HG03196 (cell line): ENCODE results near the gene MAGEF1.

Experiments used
- ATAC-seq: cut with Tn5 transposase; IDR thresholded peaks from one replicate; pipeline ENCODE4 v1.9.1; 2021; ENCODE audit not compliant: unreplicated experiment

MAGEF1 gene

DNA sequence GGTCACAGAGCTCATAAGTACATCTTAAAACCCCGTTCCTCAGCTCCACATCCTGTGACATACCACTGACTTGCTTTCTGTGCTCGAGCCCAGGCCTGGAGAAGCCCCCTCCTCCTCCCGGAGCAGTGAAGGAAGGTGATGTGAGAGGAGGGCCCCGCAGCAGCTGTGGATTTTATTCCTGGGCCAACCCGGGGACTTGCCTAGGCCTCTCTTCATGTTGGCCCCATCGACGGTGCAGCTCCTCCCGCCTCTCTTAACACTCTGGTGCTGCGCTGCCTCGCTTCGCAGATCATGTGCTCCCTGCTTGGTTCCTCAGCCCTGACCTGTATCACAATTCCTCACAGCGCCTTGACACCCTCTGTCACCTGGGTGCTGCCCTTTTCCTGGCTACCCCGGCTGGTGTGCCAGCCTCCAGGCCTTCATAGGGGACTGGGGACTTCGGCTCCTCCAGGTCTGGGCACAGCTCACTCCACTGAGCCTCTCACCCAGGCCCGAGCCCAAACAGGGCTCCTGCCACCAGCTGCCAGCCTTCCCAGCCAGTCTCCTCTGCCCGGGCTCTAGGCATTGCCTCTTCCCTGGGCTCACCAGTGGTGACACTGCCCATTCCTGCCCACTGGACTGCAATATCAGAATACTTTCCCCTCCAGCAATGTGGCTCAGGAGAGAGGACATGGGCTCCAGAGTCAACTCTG, 21.5 kb downstream of the MAGEF1 start:
- ATAC-seq: no peak

- no peak for ATAC-seq
These were observed 23.0 kb downstream of the MAGEF1 start for GRCh38 chr3:184688882-184689271.

GRCh38 chr3:184688251-184688881, 23.5 kb downstream of the MAGEF1 start:
- ATAC-seq: no peak

GRCh38 chr3:184687363-184688015, 24.4 kb downstream of the MAGEF1 start:
- ATAC-seq: no peak

- no peak for ATAC-seq
These were observed 26.2 kb downstream of the MAGEF1 start for GRCh38 chr3:184685646-184686045.

- no peak for ATAC-seq
These were observed 26.8 kb downstream of the MAGEF1 start for GRCh38 chr3:184685055-184685454.

GRCh38 chr3:184683900-184684560, 27.8 kb downstream of the MAGEF1 start:
- ATAC-seq: no peak

DNA sequence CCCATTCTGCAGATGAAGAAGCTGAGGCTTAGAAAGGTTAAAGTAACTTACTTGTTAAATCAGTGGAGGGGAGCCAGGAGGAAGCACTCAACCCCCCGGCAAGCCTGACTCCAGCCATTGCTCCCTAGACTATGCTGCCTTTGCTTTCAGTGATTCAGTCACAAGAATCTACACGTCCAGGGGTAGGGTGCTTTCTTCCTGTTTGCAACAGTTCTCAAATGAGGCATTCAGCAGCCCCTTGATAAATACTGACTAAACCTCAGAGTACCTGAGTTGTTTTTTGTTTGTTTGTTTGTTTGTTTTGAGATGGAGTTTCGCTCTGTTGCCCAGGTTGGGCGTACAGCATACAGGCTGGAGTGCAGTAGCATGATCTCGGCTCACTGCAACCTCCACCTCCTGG, 28.6 kb downstream of the MAGEF1 start:
- no peak for ATAC-seq

GRCh38 chr3:184682671-184683070, 29.2 kb downstream of the MAGEF1 start:
- ATAC-seq: no peak

- ATAC-seq: no peak
These were observed 31.2 kb downstream of the MAGEF1 start for GRCh38 chr3:184680385-184681345.

- ATAC-seq: no peak
These were observed 32.6 kb downstream of the MAGEF1 start for GRCh38 chr3:184679056-184679816.

DNA sequence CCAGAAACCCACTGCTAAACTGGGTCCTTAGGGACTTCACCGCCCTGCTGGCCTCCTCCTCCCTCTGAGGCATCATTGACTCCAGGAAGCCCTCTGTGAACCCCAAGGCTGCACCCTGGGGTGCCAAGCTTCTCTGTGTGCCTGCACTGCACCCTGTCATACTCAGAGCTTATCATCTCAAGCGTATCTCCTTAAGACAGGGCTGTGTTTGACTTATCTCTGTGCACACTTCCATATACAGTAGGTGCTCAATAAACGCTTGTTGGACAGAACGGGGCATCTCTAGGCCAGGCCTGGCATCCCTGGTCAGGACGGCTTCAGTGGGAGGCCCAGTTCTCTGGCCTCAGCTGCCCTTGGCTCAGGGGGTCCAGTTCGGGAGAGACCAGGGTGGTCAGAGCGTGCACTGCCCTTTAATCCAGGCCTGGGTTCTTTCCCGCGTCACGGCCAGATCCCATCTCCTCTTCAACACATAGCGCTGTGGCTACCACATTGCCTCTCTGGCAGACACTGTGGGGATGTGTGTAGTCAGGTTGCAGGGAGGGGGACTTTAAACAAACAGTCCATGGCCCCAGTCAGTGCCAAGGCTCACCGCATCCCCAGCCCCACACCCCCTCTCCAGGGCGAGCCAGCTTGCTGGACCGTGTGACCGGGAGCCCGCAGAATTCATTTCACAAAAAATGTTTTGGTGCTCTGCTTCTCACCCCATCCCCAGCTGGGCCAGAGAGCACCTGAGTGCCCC, 33.4 kb downstream of the MAGEF1 start:
- ATAC-seq: no peak

DNA sequence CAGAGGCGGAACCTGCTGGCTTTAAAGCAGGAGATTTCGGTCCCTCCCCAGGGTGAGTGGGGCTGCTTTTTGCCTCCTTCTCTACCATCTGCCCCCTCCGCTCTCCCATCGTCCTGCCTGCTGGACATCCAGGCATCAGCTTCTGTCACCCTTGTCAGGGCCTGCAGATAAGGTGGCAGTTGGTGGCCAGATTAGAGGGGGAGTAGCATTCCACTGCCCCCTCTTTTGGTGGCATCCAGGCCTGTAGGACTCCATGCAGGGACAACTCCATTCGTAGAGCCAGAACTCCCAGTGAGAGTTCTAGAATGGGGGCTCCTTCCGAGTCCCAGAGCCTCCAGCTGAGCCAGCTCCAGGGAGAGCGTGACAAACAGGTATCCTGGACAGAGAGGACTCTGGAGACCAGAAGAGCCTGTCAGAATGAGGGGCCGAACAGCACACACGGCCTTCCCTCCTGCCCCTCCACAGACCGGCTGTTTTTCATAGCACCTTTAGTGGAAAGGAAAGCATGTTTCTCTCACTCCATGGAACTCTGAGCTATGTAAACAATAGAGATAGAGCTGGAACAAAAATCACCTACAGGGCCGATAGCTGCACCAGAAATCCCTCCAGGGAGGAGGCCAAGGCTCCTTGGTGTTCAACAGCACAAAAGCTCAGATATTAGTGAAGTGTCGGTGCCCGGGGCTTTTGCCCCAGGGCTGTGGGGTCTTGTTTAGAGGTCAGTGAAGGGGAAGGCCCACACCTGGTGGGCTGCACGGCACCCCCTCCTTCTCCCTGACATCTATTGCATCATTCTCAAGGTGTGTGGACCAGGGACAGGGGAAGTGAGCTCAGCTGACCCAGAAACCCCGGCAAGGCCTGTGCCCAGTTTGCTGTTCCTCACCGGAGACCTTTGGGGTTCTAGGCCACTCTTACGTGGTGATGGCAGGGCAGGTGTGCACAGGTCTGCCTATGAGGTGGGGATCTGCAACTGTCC, 34.2 kb downstream of the MAGEF1 start:
- ATAC-seq: no peak

- ATAC-seq: no peak
These were observed 34.9 kb downstream of the MAGEF1 start for GRCh38 chr3:184676927-184677326.

- ATAC-seq: no peak
These were observed 37.2 kb downstream of the MAGEF1 start for GRCh38 chr3:184674626-184675025.

GRCh38 chr3:184672977-184673870, 38.6 kb downstream of the MAGEF1 start:
- no peak for ATAC-seq

- no peak for ATAC-seq
These were observed 39.5 kb downstream of the MAGEF1 start for GRCh38 chr3:184672335-184672734.
